ENCODE data around the gene HMX1.

The HMX1 gene

GRCh38 chr4:8818063-8818881 lies 53.4 kb downstream of the HMX1 start:
- no peak for DNase-seq (ENCODE audit: low spot score)

GRCh38 chr4:8817813-8818062 lies 53.9 kb downstream of the HMX1 start:
- no peak for DNase-seq (ENCODE audit: low spot score)

- DNase-seq (ENCODE audit: low spot score): no peak
These were observed 54.4 kb downstream of the HMX1 start for GRCh38 chr4:8817096-8817812.
